ENCODE results near the gene VPS26A.

VPS26A gene

GRCh38 chr10:69213591-69214311, 89.8 kb downstream of the VPS26A start (continued):
- TF ChIP-seq ZNF184 (tag by site-specific recombination; IDR thresholded peaks at IDR 0.05) (peak; percentile 52; the same call in 1 of the 2 replicates), ZNF76 (tag by site-specific recombination; IDR thresholded peaks at IDR 0.05; ENCODE audit: borderline replicate concordance, low read depth) (no peak), CTCF (tag by site-specific recombination; IDR thresholded peaks at IDR 0.05) (no peak), ZNF138 (tag by site-specific recombination; IDR thresholded peaks at IDR 0.05; ENCODE audit: borderline replicate concordance) (no peak), ZIC2 (tag by site-specific recombination; IDR thresholded peaks at IDR 0.05) (no peak), ZNF394 (tag by site-specific recombination; IDR thresholded peaks at IDR 0.05; ENCODE audit: borderline replicate concordance) (peak; percentile 87), ZNF175 (tag by site-specific recombination; IDR thresholded peaks at IDR 0.05) (no peak), ZNF350 (tag by site-specific recombination; IDR thresholded peaks at IDR 0.05) (no peak), ZNF157 (tag by site-specific recombination; IDR thresholded peaks at IDR 0.05) (no peak), ZNF596 (tag by site-specific recombination; IDR thresholded peaks at IDR 0.05) (no peak), ZNF792 (tag by site-specific recombination; IDR thresholded peaks at IDR 0.05) (no peak), KLF16 (tag by site-specific recombination; IDR thresholded peaks at IDR 0.05) (no peak), ZNF626 (tag by site-specific recombination; IDR thresholded peaks at IDR 0.05) (no peak), ZFP41 (tag by site-specific recombination; IDR thresholded peaks at IDR 0.05; ENCODE audit: borderline replicate concordance) (no peak), ZBTB17 (tag by site-specific recombination; IDR thresholded peaks at IDR 0.05) (peak; percentile 83), ZNF146 (tag by site-specific recombination; IDR thresholded peaks at IDR 0.05) (no peak), ZNF398 (tag by site-specific recombination; IDR thresholded peaks at IDR 0.05) (peak; percentile 36), ZNF555 (tag by site-specific recombination; conservative IDR thresholded peaks at IDR 0.05) (no peak), HOXD13 (CRISPR knock-in tag; IDR thresholded peaks at IDR 0.05; ENCODE audit: borderline replicate concordance) (no peak), ZNF658 (tag by site-specific recombination; IDR thresholded peaks at IDR 0.05) (no peak), ZNF660 (tag by site-specific recombination; IDR thresholded peaks at IDR 0.05) (peak; percentile 96), BCL11A (tag by site-specific recombination; IDR thresholded peaks at IDR 0.05; ENCODE audit: low read depth) (peak; percentile 53; the same call in 1 of the 2 replicates), ZNF148 (tag by site-specific recombination; IDR thresholded peaks at IDR 0.05; ENCODE audit: borderline replicate concordance) (no peak), ZNF514 (tag by site-specific recombination; IDR thresholded peaks at IDR 0.05) (no peak), ZNF18 (tag by site-specific recombination; IDR thresholded peaks at IDR 0.05) (no peak), TSHZ1 (tag by site-specific recombination; IDR thresholded peaks at IDR 0.05; ENCODE audit: borderline replicate concordance) (peak; percentile 85), ZNF558 (tag by site-specific recombination; IDR thresholded peaks at IDR 0.05) (peak; percentile 12; the same call in 1 of the 2 replicates), ZNF426 (tag by site-specific recombination; IDR thresholded peaks at IDR 0.05) (no peak), ZNF221 (tag by site-specific recombination; IDR thresholded peaks at IDR 0.05; ENCODE audit: borderline replicate concordance) (no peak)
